Common myeloid progenitor, CD34-positive (primary cell): ENCODE results near the gene ADAM30.

ENCODE experiments used
- CTCF ChIA-PET: fragments of 350-600 bp; sonication (Branson Sonifier 250); formaldehyde crosslinking; loops from one replicate; lab custom pipeline; 2021; ENCODE audit warnings: antibody characterized with exemption; lab: Charles Lee
- POLR2A ChIA-PET: fragments of 350-600 bp; sonication (Branson Sonifier 250); formaldehyde crosslinking; loops from one replicate; lab custom pipeline; 2021; ENCODE audit warnings: antibody characterized with exemption; lab: Charles Lee
- DNase-seq, 3 donors: peaks; one replicate each; pipeline versions ENCODE4 v3.0.0 to v3.0.0-alpha.2; 2013
- H3K27ac ChIP-seq, 2 experiments: 1 replicate in 1 of 2; 2 replicates in 1 of 2; pipeline ENCODE4 v1.7.0; 2013; ENCODE audit warnings: inconsistent platforms in 2 of 2, low read length in 2 of 2, mild to moderate bottlenecking in 2 of 2, low read depth in 1 of 2, moderate library complexity in 1 of 2; ENCODE audit not compliant: severe bottlenecking in 2 of 2, insufficient read depth in 1 of 2, poor library complexity in 1 of 2
- H3K27me3 ChIP-seq, 5 experiments: replicated peaks in 2 of 5; 1 replicate in 3 of 5; 2 replicates in 2 of 5; pipeline versions ENCODE4 v1.6.1 to v1.7.0; 2013; ENCODE audit warnings: low read length in 4 of 5, mild to moderate bottlenecking in 2 of 5, moderate library complexity in 2 of 5, inconsistent platforms in 1 of 5; ENCODE audit not compliant: insufficient read depth in 5 of 5, control insufficient read depth in 4 of 5
- H3K36me3 ChIP-seq, 4 experiments: 1 replicate in 2 of 4; 2 replicates in 2 of 4; pipeline versions ENCODE4 v1.6.1 to v1.7.0; 2013; ENCODE audit warnings: low read length in 3 of 4, control low read depth in 1 of 4, mild to moderate bottlenecking in 1 of 4; ENCODE audit not compliant: control insufficient read depth in 4 of 4, insufficient read depth in 4 of 4
- H3K4me1 ChIP-seq, 4 experiments: 1 replicate in 3 of 4; 2 replicates in 1 of 4; pipeline versions ENCODE4 v1.6.1 to v1.7.1; 2013; ENCODE audit warnings: low read length in 3 of 4, mild to moderate bottlenecking in 3 of 4, control low read depth in 1 of 4, inconsistent platforms in 1 of 4, moderate library complexity in 1 of 4; ENCODE audit not compliant: control insufficient read depth in 4 of 4, insufficient read depth in 4 of 4; ENCODE audit errors: control extremely low read depth in 1 of 4
- H3K4me3 ChIP-seq, 7 experiments: 1 replicate in 4 of 7; 2 replicates in 3 of 7; pipeline versions ENCODE4 v1.5.1 to v1.7.0; 2013; ENCODE audit warnings: mild to moderate bottlenecking in 7 of 7, low read length in 6 of 7, moderate library complexity in 6 of 7, inconsistent platforms in 2 of 7, low read depth in 2 of 7, control low read depth in 1 of 7; ENCODE audit not compliant: insufficient read depth in 4 of 7, control insufficient read depth in 1 of 7; ENCODE audit errors: extremely low read depth in 1 of 7
- H3K9me3 ChIP-seq, 5 experiments: 1 replicate in 4 of 5; 2 replicates in 1 of 5; pipeline versions ENCODE4 v1.6.1 to v1.7.1; 2013; ENCODE audit warnings: low read length in 4 of 5, mild to moderate bottlenecking in 2 of 5, inconsistent platforms in 1 of 5, low read depth in 1 of 5, moderate library complexity in 1 of 5; ENCODE audit not compliant: control insufficient read depth in 4 of 5, insufficient read depth in 2 of 5; ENCODE audit errors: control extremely low read depth in 1 of 5
- WGBS: methylation state at CpG from one replicate; pipeline ENCODE4 v1.1.5; 2013; ENCODE audit not compliant: insufficient coverage; 5-methylcytosine and 5-hydroxymethylcytosine counted together

ADAM30 gene

GRCh38 chr1:119933397-119933796, 37.1 kb upstream of the ADAM30 start:
- Histone ChIP-seq H3K4me1 (no peaks in the 10 kb centered on the region), H3K36me3 (peaks cover 36 to 71% (median 51%) of the 10 kb centered on the region in 4 experiments), H3K9me3 (peaks cover 4 to 27% (median 8%) of the 10 kb centered on the region in 5 experiments), H3K27me3 (no peaks in the 10 kb centered on the region), H3K27ac (no peak overlapping the region), H3K4me3 (peak overlapping the region in 1 of 7 experiments; percentile 45)
- CTCF ChIA-PET: interaction anchor here (1.1 kb wide), 1 partner anchor 124 kb away, joined by 3 read pairs; no protein-coding TSS in a partner anchor
- POLR2A ChIA-PET: no interaction called here
- DNase-seq: peak in 2 of 3 donors; percentile 3 to 7

GRCh38 chr1:119929643-119930315, 33.5 kb upstream of the ADAM30 start:
- H3K9me3 ChIP-seq: peaks cover 4 to 22% (median 8%) of the 10 kb centered on the region in 5 experiments
- 100% methylated on average over 1 of the region's 1 CpG for WGBS
- no peaks in the 10 kb centered on the region for H3K4me1 ChIP-seq
- DNase-seq: no peak
- H3K27ac ChIP-seq: no peak overlapping the region
- peaks cover 27 to 69% (median 49%) of the 10 kb centered on the region in 4 experiments for H3K36me3 ChIP-seq
- no peaks in the 10 kb centered on the region for H3K27me3 ChIP-seq
- CTCF ChIA-PET: interaction anchor here (1.2 to 1.7 kb wide), 4 partner anchors 11 to 60 kb away, joined by 4 read pairs; no protein-coding TSS in a partner anchor
- POLR2A ChIA-PET: no interaction called here
- H3K4me3 ChIP-seq: no peak overlapping the region

- CTCF ChIA-PET: no interaction called here
These were observed 30.2 kb upstream of the ADAM30 start for GRCh38 chr1:119926553-119926952.

GRCh38 chr1:119924948-119925898, 28.9 kb upstream of the ADAM30 start:
- no peak overlapping the region for H3K4me3 ChIP-seq
- H3K4me1 ChIP-seq: no peaks in the 10 kb centered on the region
- H3K36me3 ChIP-seq: peaks cover 48 to 91% (median 62%) of the 10 kb centered on the region in 4 experiments
- H3K27me3 ChIP-seq: no peaks in the 10 kb centered on the region
- CTCF ChIA-PET: interaction anchor here (1.4 to 1.8 kb wide), 2 partner anchors 23 to 117 kb away, joined by 3 to 4 read pairs; no protein-coding TSS in a partner anchor
- no peak overlapping the region for H3K27ac ChIP-seq
- DNase-seq: no peak
- WGBS: over 99% methylated on average over 10 of the region's 19 CpGs
- POLR2A ChIA-PET: no interaction called here
- H3K9me3 ChIP-seq: no peaks in the 10 kb centered on the region

More at GRCh38 chr1:119926553-119926952, 30.2 kb upstream of the ADAM30 start:
- Histone ChIP-seq H3K27ac (no peak overlapping the region), H3K9me3 (no peaks in the 10 kb centered on the region), H3K4me1 (no peaks in the 10 kb centered on the region), H3K4me3 (no peak overlapping the region), H3K27me3 (no peaks in the 10 kb centered on the region), H3K36me3 (peaks cover 36 to 78% (median 52%) of the 10 kb centered on the region in 4 experiments)
- POLR2A ChIA-PET: no interaction called here
- no peak for DNase-seq
- WGBS: no CpG with 5 or more reads among the region's 3 CpGs

- WGBS: 93% methylated on average over 6 of the region's 8 CpGs
- CTCF ChIA-PET: no interaction called here
- POLR2A ChIA-PET: no interaction called here
- no peak overlapping the region for H3K27ac ChIP-seq
- H3K36me3 ChIP-seq: peaks cover 59 to 97% (median 74%) of the 10 kb centered on the region in 4 experiments
- H3K9me3 ChIP-seq: no peaks in the 10 kb centered on the region
- no peak for DNase-seq
- no peak overlapping the region for H3K4me3 ChIP-seq
- no peaks in the 10 kb centered on the region for H3K4me1 ChIP-seq
- H3K27me3 ChIP-seq: no peaks in the 10 kb centered on the region
These were observed 24.0 kb upstream of the ADAM30 start for GRCh38 chr1:119920104-119920968.

- WGBS: 98% methylated on average over 6 of the region's 7 CpGs
- CTCF ChIA-PET: interaction anchor here (1.1 kb wide), 1 partner anchor 10 kb away, joined by 4 read pairs; no protein-coding TSS in a partner anchor
- Histone ChIP-seq H3K36me3 (peaks cover 64 to 97% (median 77%) of the 10 kb centered on the region in 4 experiments), H3K4me3 (no peak overlapping the region), H3K4me1 (no peaks in the 10 kb centered on the region), H3K9me3 (no peaks in the 10 kb centered on the region), H3K27ac (no peak overlapping the region), H3K27me3 (no peaks in the 10 kb centered on the region)
- POLR2A ChIA-PET: no interaction called here
- no peak for DNase-seq
These were observed 22.9 kb upstream of the ADAM30 start for GRCh38 chr1:119919241-119919640.
